Thyroid gland (tissue), 4 donors: Measurements from ENCODE around the gene KRTAP10-5. TPM values are rescaled to one million over a fixed set of nuclear protein-coding genes. Genes with fewer than 3 reads are reported as not detected.

ENCODE experiments used
- DNase-seq, 2 donors: peaks; one replicate each; pipeline ENCODE4 v3.0.0-alpha.2; 2019
- H3K27ac ChIP-seq, 3 donors: fragments of 200-600 bp; sonication (generic); 1 replicate in 2 of 3; 2 replicates in 1 of 3; pipeline ENCODE4 v1.5.1; 2016 to 2019; ENCODE audit warnings: mild to moderate bottlenecking in 1 of 3, moderate library complexity in 1 of 3
- H3K27me3 ChIP-seq: fragments of 200-600 bp; sonication (generic); one replicate; pipeline ENCODE4 v1.5.1; 2019
- H3K36me3 ChIP-seq, 2 donors: fragments of 200-600 bp; sonication (generic); one replicate each; pipeline ENCODE4 v1.5.1; 2016 to 2019
- H3K4me1 ChIP-seq, 2 donors: fragments of 200-600 bp; sonication (generic); one replicate each; pipeline ENCODE4 v1.5.1; 2017 to 2019
- H3K4me3 ChIP-seq, 3 donors: fragments of 200-600 bp; sonication (generic); replicated peaks in 1 of 3; 1 replicate in 2 of 3; 2 replicates in 1 of 3; pipeline ENCODE4 v1.5.1; 2016; ENCODE audit warnings: mild to moderate bottlenecking in 1 of 3
- H3K9me3 ChIP-seq: fragments of 200-600 bp; sonication (generic); one replicate; pipeline ENCODE4 v1.5.1; 2017
- POLR2A ChIP-seq, 2 donors: fragments of 450-650 bp; IDR thresholded peaks; one replicate each; pipeline ENCODE4 v1.6.1; 2017; ENCODE audit warnings: antibody characterized with exemption in 2 of 2, mild to moderate bottlenecking in 2 of 2, moderate library complexity in 1 of 2
- WGBS, 2 donors: methylation state at CpG; one replicate each; pipeline ENCODE4 v1.1.5; 2017; 5-methylcytosine and 5-hydroxymethylcytosine counted together
- intact Hi-C: fragments of 100-400 bp; cut with DNase I; formaldehyde crosslinking; loops from one replicate; pipeline ENCODE4 v1.15.1; 2023
- total RNA-seq, 4 donors: library from RNA; depleted of rRNA; stranded (reverse); fragments of >200 nt; gene quantifications; one replicate each; pipeline ENCODE4 v1.2.3, GENCODE V29; 2016
- TF ChIP-seq, protein P1 (sequence below), 6 experiments: fragments of 200-600 bp in 3 of 6; fragments of 450-650 bp in 3 of 6; sonication (generic) in 3 of 6; IDR thresholded peaks; one replicate each; pipeline ENCODE4 v1.5.1; 2016 to 2019; ENCODE audit warnings: antibody characterized with exemption in 6 of 6, mild to moderate bottlenecking in 2 of 6, inconsistent platforms in 1 of 6, moderate library complexity in 1 of 6

The KRTAP10-5 gene
- total RNA-seq, 4 donors from 2014 or later, result 0.78 TPM; not detected in 3

DNA sequence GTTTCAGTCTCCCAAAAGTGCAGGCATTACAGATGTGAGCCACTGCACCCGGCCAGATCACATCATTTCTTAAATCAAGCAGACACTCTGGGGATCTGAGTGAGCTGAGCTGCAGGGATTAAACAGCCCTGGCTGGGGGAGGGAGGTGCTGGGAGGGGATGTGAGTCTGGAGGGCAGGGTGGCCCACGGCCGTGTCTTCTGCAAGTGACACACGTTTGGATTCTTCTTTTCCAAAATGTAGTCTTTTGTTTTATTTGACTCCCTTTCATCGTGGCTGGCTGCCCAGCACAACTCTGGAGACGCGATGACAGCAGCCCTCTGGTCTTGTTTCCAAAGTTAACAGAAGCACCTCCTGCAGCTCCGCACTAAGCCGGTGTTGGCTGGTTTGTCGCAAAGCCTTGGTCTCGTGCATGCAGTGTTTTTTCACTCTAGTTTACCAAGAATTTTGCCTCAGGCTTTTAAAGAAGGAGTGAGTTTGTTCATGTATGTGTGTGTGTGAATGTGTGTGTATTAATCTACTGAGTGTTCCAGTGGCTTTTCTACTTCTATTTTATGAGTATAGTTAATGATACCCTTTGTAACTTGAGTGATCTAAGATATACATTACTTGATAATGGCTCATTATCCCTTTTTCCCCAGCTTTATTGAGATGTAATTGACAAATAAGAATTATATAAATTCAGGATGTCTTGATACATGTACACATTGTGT, 2.8 kb upstream of the KRTAP10-5 start:
- Histone ChIP-seq H3K9me3 (no peaks in the 10 kb centered on the region), H3K27me3 (no peaks in the 10 kb centered on the region), H3K4me3 (no peak overlapping the region), H3K4me1 (no peaks in the 10 kb centered on the region), H3K36me3 (no peaks in the 10 kb centered on the region), H3K27ac (no peak overlapping the region)
- intact Hi-C loops, result no loop called here
- TF ChIP-seq POLR2A (IDR thresholded peaks at IDR 0.05), result no peak
- TF ChIP-seq, protein P1, sequence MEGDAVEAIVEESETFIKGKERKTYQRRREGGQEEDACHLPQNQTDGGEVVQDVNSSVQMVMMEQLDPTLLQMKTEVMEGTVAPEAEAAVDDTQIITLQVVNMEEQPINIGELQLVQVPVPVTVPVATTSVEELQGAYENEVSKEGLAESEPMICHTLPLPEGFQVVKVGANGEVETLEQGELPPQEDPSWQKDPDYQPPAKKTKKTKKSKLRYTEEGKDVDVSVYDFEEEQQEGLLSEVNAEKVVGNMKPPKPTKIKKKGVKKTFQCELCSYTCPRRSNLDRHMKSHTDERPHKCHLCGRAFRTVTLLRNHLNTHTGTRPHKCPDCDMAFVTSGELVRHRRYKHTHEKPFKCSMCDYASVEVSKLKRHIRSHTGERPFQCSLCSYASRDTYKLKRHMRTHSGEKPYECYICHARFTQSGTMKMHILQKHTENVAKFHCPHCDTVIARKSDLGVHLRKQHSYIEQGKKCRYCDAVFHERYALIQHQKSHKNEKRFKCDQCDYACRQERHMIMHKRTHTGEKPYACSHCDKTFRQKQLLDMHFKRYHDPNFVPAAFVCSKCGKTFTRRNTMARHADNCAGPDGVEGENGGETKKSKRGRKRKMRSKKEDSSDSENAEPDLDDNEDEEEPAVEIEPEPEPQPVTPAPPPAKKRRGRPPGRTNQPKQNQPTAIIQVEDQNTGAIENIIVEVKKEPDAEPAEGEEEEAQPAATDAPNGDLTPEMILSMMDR (IDR thresholded peaks at IDR 0.05), result no peak
- 8 to 9% methylated on average over 11 of the region's 11 CpGs for WGBS, 2 donors
- peak; percentile 54 to 79 for DNase-seq

DNA sequence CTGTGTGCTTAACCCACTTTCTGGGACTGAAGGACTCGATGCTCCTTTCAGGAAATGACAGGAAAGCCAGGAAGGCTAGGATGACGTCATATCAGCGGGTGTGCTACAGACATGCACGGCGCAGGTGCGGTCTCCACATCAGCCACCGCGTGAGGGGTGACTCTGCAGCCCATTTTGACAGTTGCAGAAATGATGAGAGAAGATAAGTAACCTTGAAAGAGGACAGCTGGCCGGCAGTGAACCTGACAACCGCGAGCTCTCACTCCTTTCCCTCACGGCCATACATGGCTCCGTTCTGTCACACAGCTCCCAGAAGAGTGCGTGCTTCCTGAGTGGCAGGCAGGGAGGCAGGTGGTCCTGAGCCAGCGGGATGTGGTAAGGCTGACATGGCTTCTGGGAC, 1.7 kb upstream of the KRTAP10-5 start:
- Histone ChIP-seq H3K27ac (no peak overlapping the region), H3K9me3 (no peaks in the 10 kb centered on the region), H3K4me1 (no peaks in the 10 kb centered on the region), H3K4me3 (no peak overlapping the region), H3K36me3 (no peaks in the 10 kb centered on the region), H3K27me3 (no peaks in the 10 kb centered on the region)
- TF ChIP-seq, protein P1 (IDR thresholded peaks at IDR 0.05), result no peak
- TF ChIP-seq POLR2A (IDR thresholded peaks at IDR 0.05), result no peak
- intact Hi-C loops, result no loop called here
- DNase-seq, result no peak
- 78 to 80% methylated on average over 15 of the region's 15 CpGs for WGBS, 2 donors

DNA sequence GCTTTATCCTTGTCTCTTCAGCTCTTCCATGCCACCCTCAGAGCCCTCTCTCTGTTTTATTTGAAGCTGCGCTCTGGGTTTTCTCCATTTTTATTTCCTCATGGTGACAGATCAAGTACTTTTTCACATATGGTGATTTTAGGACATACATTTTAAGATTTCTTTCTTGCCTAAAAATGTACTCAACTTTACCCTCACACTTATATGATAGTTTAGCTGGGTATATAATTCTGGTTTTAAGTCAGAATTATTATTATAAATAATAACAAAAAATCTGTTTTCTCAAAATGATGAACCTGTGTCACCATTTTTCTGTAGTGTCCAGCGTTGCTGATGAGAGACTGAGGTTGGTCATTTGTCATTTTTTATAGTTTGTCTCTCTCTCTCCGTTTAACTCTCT, 754 bp upstream of the KRTAP10-5 start:
- intact Hi-C loops, result no loop called here
- TF ChIP-seq, protein P1 (IDR thresholded peaks at IDR 0.05), result no peak
- TF ChIP-seq POLR2A (IDR thresholded peaks at IDR 0.05), result no peak
- no peaks in the 10 kb centered on the region for H3K9me3 ChIP-seq

DNA sequence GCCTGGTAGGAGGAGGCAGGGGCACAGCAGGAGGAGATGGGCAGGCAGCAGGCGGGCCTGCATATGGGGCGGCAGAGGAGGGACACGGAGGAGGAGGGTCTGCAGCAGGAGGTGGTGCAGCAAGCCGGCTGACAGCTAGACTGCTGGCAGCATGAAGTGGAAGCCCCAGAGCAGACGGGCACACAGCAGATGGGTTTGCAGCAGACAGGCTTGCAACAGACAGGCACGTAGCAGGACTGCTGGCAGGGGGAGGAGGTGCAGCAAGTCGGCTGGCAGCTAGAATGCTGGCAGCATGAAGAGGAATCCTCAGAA, 615 bp downstream of the KRTAP10-5 start:
- Histone ChIP-seq H3K9me3 (no peaks in the 10 kb centered on the region), H3K4me3 (no peak overlapping the region), H3K4me1 (no peaks in the 10 kb centered on the region), H3K27ac (no peak overlapping the region), H3K27me3 (no peaks in the 10 kb centered on the region), H3K36me3 (no peaks in the 10 kb centered on the region)
- DNase-seq, result no peak
- intact Hi-C loops, result no loop called here
- TF ChIP-seq POLR2A (IDR thresholded peaks at IDR 0.05), result no peak
- TF ChIP-seq, protein P1 (IDR thresholded peaks at IDR 0.05), result no peak
- WGBS, 2 donors, result 72 to 82% methylated on average over 7 of the region's 7 CpGs

More for the DNA sequence above, 754 bp upstream of the KRTAP10-5 start:
- no peak for DNase-seq
- Histone ChIP-seq H3K4me3 (no peak overlapping the region), H3K4me1 (no peaks in the 10 kb centered on the region), H3K36me3 (no peaks in the 10 kb centered on the region), H3K27ac (no peak overlapping the region), H3K27me3 (no peaks in the 10 kb centered on the region)
- 89 to 91% methylated on average over 3 of the region's 3 CpGs for WGBS, 2 donors

DNA sequence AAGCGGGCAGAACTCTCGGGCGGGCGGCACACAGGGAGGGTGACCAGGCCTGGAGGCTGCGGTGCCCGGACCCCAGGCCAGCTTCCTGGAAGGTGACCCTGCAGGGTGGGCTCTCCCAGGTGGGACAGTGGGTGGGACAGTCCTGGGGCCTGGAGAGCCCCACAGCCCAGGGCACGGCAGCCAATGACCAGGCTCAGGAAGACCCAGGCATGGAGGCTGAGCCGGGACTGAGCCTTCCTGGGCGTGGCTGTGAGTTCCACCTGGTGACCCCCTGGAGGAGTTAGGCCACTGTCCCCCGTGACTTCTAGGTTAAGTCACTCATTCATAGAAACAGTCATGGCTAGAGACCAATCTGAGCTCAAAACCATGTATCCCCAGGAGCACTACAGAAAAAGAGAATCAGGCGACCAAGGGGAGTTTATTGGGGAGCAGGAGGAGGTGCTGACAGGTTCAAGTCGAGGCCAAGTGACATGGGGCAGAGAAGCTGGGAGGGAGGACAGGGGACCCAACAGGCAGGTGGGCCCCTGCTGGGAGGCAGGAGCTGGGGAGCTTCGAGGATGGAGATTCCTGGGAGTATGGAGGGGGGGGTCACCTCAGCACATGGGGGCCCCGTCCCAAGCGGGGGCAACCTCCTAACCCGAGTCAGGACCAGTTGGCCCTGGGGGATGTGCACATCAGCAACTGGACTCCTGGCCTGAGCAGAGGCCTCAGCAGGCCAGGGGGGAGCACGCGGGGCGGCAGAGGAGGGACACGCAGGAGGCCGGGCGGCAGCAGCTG, 1.2 kb downstream of the KRTAP10-5 start:
- H3K9me3 ChIP-seq, result no peaks in the 10 kb centered on the region
- no peaks in the 10 kb centered on the region for H3K4me1 ChIP-seq
- H3K27ac ChIP-seq, result no peak overlapping the region
- no peaks in the 10 kb centered on the region for H3K36me3 ChIP-seq
- H3K4me3 ChIP-seq, result no peak overlapping the region
- DNase-seq, result no peak
- TF ChIP-seq, protein P1 (IDR thresholded peaks at IDR 0.05), result no peak
- no peak for TF ChIP-seq POLR2A (IDR thresholded peaks at IDR 0.05)
- 82 to 84% methylated on average over 13 to 16 of the region's 22 CpGs for WGBS, 2 donors
- intact Hi-C loops, result no loop called here
- H3K27me3 ChIP-seq, result no peaks in the 10 kb centered on the region
